Right ventricle myocardium superior (tissue), 1 donor: Measurements from ENCODE around the gene RMI1. TPM values are rescaled to one million over a fixed set of nuclear protein-coding genes. Genes with fewer than 3 reads are reported as not detected.
"Not testable (repeated sequence)": the region's sequence is repeated elsewhere in the genome, so short reads cannot be mapped to it uniquely, and the experiment has no call there.

Experiments used
- ATAC-seq: fragments of 200-7000 bp; cut with Tn5 transposase; one replicate; pipeline ENCODE4 v1.9.1; 2020; ENCODE audit warnings: mild to moderate bottlenecking; ENCODE audit not compliant: poor library complexity
- DNase-seq: peaks from one replicate; pipeline ENCODE4 v3.0.0-alpha.2; 2020
- intact Hi-C: fragments of 100-400 bp; cut with DNase I; formaldehyde crosslinking; loops from one replicate; pipeline ENCODE4 v1.11.2; 2022
- long read RNA-seq: library from polyadenylated mRNA; unstranded; transcript quantifications from one replicate; pipeline ENCODE4 v2.0.0, GENCODE V29; 2021
- total RNA-seq: library from RNA; stranded (reverse); fragmentation: NEBNext Ultra II Directional; extraction: Animal tissue kit (Norgen Biotek cat#: 25700); gene quantifications from one replicate; pipeline ENCODE4 v1.2.1, GENCODE V29; 2021
- donor health status: DM: no; HTN: yes; CAD: no; lungs with severe emphysema.

Gene RMI1
- total RNA-seq, result 7.6 TPM
- long read RNA-seq, transcript RMI1-202 (3 exons, 1,553 nt), result major isoform, 7 of 10 reads
- long read RNA-seq, partial matches to known transcripts, result 0 of 10 reads
- long read RNA-seq, other reads (novel, unspliced or antisense), result 2 of 10 reads

- ATAC-seq (peak; percentile 94), DNase-seq (peak; percentile 100)
- intact Hi-C loops, result loop anchor here (5.0 kb wide), 1 partner anchor 192 kb away; no protein-coding TSS in a partner anchor
Measured at GRCh38 chr9:83980395-83981125, at the start of gene RMI1. TSS of gene RMI1 (plus strand) at chr9:83980805. CDS start at chr9:84000987, 20,182 bp downstream.

GRCh38 chr9:83930881-83931280, 49.7 kb upstream of the RMI1 start:
- intact Hi-C loops, result no loop called here
- ATAC-seq (no peak), DNase-seq (no peak)

GRCh38 chr9:83932011-83932410, 48.6 kb upstream of the RMI1 start:
- no peak for ATAC-seq
- intact Hi-C loops, result no loop called here
- no peak for DNase-seq

- intact Hi-C loops, result no loop called here
- DNase-seq, result no peak
- ATAC-seq, result no peak
Measured at GRCh38 chr9:83932851-83933250, 47.8 kb upstream of the RMI1 start.

GRCh38 chr9:83933790-83934189, 46.8 kb upstream of the RMI1 start:
- DNase-seq (no peak), ATAC-seq (no peak)
- intact Hi-C loops, result no loop called here

GRCh38 chr9:83934569-83935275, 45.9 kb upstream of the RMI1 start:
- no peak for DNase-seq
- intact Hi-C loops, result loop anchor here (5.0 kb wide), 2 partner anchors 328 to 383 kb away; no protein-coding TSS in a partner anchor
- peak; percentile 8 for ATAC-seq

GRCh38 chr9:83935276-83935935, 45.2 kb upstream of the RMI1 start:
- peak; percentile 56 for ATAC-seq
- no peak for DNase-seq
- intact Hi-C loops, result loop anchor here (5.0 kb wide), 2 partner anchors 327 to 382 kb away; no protein-coding TSS in a partner anchor

GRCh38 chr9:83936523-83936922, 44.1 kb upstream of the RMI1 start:
- DNase-seq (no peak), ATAC-seq (no peak)
- intact Hi-C loops, result loop anchor here (5.0 kb wide), 2 partner anchors 326 to 381 kb away; no protein-coding TSS in a partner anchor

- no peak for DNase-seq
- intact Hi-C loops, result loop anchor here (5.0 kb wide), 2 partner anchors 324 to 379 kb away; no protein-coding TSS in a partner anchor
- ATAC-seq, result peak; percentile 67
Measured at GRCh38 chr9:83937861-83938455, 42.6 kb upstream of the RMI1 start.

GRCh38 chr9:83940590-83941303, 39.9 kb upstream of the RMI1 start:
- intact Hi-C loops, result no loop called here
- DNase-seq (no peak), ATAC-seq (no peak)

GRCh38 chr9:83948096-83948495, 32.5 kb upstream of the RMI1 start:
- ATAC-seq, intact Hi-C loops: not testable (repeated sequence)

GRCh38 chr9:83956086-83956435, 24.5 kb upstream of the RMI1 start:
- DNase-seq (peak; percentile 73), ATAC-seq (peak; percentile 70)
- intact Hi-C loops, result no loop called here

More at GRCh38 chr9:83948096-83948495, 32.5 kb upstream of the RMI1 start:
- DNase-seq, result not testable (repeated sequence)

GRCh38 chr9:83956436-83957247, 24.0 kb upstream of the RMI1 start:
- DNase-seq (peak; percentile 89), ATAC-seq (peak; percentile 96)
- intact Hi-C loops, result no loop called here

- DNase-seq, result no peak
- no peak for ATAC-seq
- intact Hi-C loops, result no loop called here
Measured at GRCh38 chr9:83957248-83957513, 23.4 kb upstream of the RMI1 start.

GRCh38 chr9:83959061-83959460, 21.5 kb upstream of the RMI1 start:
- ATAC-seq, result no peak
- no peak for DNase-seq
- intact Hi-C loops, result no loop called here

- DNase-seq (no peak), ATAC-seq (no peak)
- intact Hi-C loops, result no loop called here
Measured at GRCh38 chr9:83960991-83961390, 19.6 kb upstream of the RMI1 start.

- DNase-seq (no peak), ATAC-seq (no peak)
- intact Hi-C loops, result no loop called here
Measured at GRCh38 chr9:83962165-83962564, 18.4 kb upstream of the RMI1 start.

- no peak for DNase-seq
- intact Hi-C loops, result no loop called here
- ATAC-seq, result peak; percentile 18
Measured at GRCh38 chr9:83964973-83965349, 15.6 kb upstream of the RMI1 start.
